Measurements from ENCODE around the gene FFAR2.
A peak's percentile ranks its signal among the peaks of the same experiment; 100 is the strongest.
"Not testable (repeated sequence)": the region's sequence is repeated elsewhere in the genome, so short reads cannot be mapped to it uniquely, and the experiment has no call there.

Gene FFAR2

GRCh38 chr19:35458192-35458591, 10.1 kb downstream of the FFAR2 start:
- no peak for DNase-seq

- no peak for DNase-seq
These were observed 10.8 kb downstream of the FFAR2 start for GRCh38 chr19:35458731-35459391.

- DNase-seq, result no peak
These were observed 11.5 kb downstream of the FFAR2 start for GRCh38 chr19:35459414-35460082.

- DNase-seq, result no peak
These were observed 12.6 kb downstream of the FFAR2 start for GRCh38 chr19:35460608-35461007.

GRCh38 chr19:35461060-35461459, 13.0 kb downstream of the FFAR2 start:
- no peak for DNase-seq

GRCh38 chr19:35461788-35462187, 13.7 kb downstream of the FFAR2 start:
- DNase-seq, result not testable (repeated sequence)

- no peak for DNase-seq
These were observed 14.5 kb downstream of the FFAR2 start for GRCh38 chr19:35462476-35462953.

GRCh38 chr19:35462956-35463355, 14.9 kb downstream of the FFAR2 start:
- DNase-seq, result not testable (repeated sequence)

GRCh38 chr19:35466259-35466658, 18.2 kb downstream of the FFAR2 start:
- DNase-seq, result no peak

- peak in 1 of 2 experiments; percentile 24 for DNase-seq
These were observed 20.6 kb downstream of the FFAR2 start for GRCh38 chr19:35468637-35469036.

GRCh38 chr19:35470128-35470527, 22.1 kb downstream of the FFAR2 start:
- DNase-seq, result no peak

GRCh38 chr19:35471075-35471474, 23.0 kb downstream of the FFAR2 start:
- not testable (repeated sequence) for DNase-seq

- DNase-seq, result no peak
These were observed 23.9 kb downstream of the FFAR2 start for GRCh38 chr19:35471946-35472345.

GRCh38 chr19:35474104-35474503, 26.0 kb downstream of the FFAR2 start:
- no peak for DNase-seq

- not testable (repeated sequence) for DNase-seq
These were observed 26.5 kb downstream of the FFAR2 start for GRCh38 chr19:35474594-35474993.

GRCh38 chr19:35476149-35476548, 28.1 kb downstream of the FFAR2 start:
- no peak for DNase-seq

GRCh38 chr19:35478794-35479677, 31.0 kb downstream of the FFAR2 start:
- DNase-seq, result no peak

GRCh38 chr19:35483089-35483488, 35.0 kb downstream of the FFAR2 start:
- no peak for DNase-seq

- DNase-seq, result no peak
These were observed 36.4 kb downstream of the FFAR2 start for GRCh38 chr19:35484252-35485036.

GRCh38 chr19:35486268-35486708, 38.2 kb downstream of the FFAR2 start:
- no peak for DNase-seq

- DNase-seq, result no peak
These were observed 39.7 kb downstream of the FFAR2 start for GRCh38 chr19:35487656-35488182.

- no peak for DNase-seq
These were observed 40.6 kb downstream of the FFAR2 start for GRCh38 chr19:35488677-35489076.

Data from SW 1271 (cell line).